Measurements from ENCODE around the gene HTR7.

GRCh38 chr10:90884431-90884830, 26.6 kb upstream of the HTR7 start:
- TF ChIP-seq, protein P1, sequence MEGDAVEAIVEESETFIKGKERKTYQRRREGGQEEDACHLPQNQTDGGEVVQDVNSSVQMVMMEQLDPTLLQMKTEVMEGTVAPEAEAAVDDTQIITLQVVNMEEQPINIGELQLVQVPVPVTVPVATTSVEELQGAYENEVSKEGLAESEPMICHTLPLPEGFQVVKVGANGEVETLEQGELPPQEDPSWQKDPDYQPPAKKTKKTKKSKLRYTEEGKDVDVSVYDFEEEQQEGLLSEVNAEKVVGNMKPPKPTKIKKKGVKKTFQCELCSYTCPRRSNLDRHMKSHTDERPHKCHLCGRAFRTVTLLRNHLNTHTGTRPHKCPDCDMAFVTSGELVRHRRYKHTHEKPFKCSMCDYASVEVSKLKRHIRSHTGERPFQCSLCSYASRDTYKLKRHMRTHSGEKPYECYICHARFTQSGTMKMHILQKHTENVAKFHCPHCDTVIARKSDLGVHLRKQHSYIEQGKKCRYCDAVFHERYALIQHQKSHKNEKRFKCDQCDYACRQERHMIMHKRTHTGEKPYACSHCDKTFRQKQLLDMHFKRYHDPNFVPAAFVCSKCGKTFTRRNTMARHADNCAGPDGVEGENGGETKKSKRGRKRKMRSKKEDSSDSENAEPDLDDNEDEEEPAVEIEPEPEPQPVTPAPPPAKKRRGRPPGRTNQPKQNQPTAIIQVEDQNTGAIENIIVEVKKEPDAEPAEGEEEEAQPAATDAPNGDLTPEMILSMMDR (IDR thresholded peaks at IDR 0.05 in 8 of 11, conservative IDR thresholded peaks at IDR 0.05 in 3 of 11), result no peak
- no peak for TF ChIP-seq POLR2AphosphoS5 (IDR thresholded peaks at IDR 0.05)
